ENCODE measurements around the gene MTG2.

The MTG2 gene, protein sequence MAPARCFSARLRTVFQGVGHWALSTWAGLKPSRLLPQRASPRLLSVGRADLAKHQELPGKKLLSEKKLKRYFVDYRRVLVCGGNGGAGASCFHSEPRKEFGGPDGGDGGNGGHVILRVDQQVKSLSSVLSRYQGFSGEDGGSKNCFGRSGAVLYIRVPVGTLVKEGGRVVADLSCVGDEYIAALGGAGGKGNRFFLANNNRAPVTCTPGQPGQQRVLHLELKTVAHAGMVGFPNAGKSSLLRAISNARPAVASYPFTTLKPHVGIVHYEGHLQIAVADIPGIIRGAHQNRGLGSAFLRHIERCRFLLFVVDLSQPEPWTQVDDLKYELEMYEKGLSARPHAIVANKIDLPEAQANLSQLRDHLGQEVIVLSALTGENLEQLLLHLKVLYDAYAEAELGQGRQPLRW

DNA sequence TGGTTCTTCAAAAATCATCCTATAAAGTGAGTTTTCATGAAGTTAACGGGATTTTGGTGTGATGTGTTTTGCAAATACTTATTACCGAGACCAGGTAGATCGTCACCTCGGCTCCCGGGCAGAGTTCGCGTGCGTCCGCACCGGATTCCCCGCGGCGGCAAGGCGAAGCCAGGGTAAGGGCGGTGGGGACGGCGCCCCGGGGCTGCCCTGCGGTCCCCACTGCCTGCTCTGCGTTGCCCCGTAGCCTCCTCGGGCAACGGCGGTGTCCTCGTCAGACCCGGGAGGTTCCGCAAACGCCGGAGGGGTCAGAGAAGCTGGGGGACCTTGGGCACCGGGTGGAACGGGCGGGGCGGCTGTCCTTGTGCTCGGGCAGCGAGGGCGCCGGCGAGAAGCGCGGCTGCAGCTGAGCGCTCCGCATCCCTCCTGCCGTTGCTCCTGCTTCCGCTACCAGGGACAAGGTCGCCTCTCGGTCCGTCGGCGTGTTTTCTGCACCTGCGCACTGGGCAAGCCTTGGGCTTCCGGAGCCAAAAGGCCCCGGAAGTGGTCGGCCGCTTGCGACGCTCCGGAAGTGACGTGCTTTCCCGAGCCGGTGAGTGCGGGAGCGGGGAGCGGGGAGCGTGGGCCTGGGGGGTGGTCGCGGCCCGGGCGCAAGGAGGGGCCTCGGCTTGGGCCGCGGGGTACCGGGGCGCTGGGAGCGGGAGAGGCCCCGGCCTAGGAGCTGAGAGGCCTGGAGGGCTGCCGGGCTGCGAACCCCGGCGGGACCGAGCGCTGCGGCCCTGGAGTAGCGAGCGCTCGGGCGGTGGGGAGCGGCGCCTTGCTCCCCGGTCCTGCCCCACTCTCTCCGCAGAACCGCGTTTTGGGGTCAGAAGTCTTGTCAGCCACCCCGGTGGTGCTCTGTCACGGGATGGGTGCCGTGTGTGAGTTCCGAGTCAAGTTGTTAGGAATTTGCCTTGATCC lies at the start of gene MTG2:
TSS of gene MTG2 (plus strand) at position 560 of the 957 bp plus-strand sequence. CDS start 10,393 bp downstream, outside the sequence.
- DNase-seq = peak; percentile 91

DNA sequence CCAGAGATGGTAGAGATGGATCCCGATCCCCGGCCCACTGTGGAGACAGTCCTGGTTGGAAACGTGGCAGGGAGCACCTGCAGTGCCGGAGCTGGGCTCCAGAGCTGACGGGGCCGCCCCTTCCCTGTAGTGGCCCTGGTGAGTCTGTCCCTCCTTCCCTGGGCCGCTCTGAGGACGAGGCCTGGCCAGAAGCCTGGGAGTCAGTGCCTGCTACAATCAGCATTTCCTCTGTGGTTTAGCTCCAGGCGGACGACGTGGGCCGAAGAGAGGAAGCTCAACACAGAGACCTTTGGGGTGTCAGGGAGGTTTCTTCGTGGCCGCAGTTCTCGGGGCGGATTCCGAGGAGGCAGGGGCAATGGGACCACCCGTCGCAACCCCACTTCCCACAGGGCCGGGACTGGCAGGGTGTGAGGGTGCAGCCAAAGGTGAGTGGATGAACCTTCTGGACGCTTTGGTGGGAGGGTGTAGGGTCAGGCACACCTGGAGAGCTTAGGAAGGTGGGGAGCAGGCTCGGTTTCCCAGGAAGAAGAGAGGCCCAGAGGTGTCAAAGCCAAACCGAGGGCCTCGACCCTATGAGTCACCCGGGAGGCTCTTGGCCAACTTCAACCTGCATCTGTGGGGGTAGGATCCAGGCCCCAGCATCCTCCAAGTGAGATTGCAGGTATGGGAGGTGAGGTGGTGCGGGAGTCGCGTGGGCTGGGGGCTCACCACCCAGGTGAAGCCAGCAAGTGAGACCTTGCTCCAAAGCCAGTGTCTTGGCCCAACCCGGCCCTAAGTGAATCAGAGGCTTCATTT lies 49.6 kb upstream of the MTG2 start:
- DNase-seq = no peak

DNA sequence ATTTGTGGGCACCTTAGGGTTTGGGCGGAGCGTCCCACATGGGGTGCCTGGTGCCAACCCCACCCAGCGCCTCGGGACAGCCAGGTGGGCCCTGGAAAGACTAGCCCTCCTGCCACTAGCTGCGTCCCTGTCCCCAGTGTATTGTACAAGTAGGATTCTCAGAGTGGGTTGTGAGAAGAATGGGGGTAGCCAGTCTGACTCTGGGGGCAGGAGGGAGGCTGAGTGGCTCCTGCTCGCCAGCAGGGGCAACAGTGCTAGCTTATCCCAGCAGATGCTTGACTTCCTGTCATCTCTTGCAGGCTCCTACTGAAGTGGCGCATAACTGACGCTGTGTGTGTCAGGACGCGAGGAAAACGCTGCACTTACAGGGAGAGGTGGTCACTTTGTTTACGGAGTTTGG lies 49.0 kb upstream of the MTG2 start:
- no peak for DNase-seq

DNA sequence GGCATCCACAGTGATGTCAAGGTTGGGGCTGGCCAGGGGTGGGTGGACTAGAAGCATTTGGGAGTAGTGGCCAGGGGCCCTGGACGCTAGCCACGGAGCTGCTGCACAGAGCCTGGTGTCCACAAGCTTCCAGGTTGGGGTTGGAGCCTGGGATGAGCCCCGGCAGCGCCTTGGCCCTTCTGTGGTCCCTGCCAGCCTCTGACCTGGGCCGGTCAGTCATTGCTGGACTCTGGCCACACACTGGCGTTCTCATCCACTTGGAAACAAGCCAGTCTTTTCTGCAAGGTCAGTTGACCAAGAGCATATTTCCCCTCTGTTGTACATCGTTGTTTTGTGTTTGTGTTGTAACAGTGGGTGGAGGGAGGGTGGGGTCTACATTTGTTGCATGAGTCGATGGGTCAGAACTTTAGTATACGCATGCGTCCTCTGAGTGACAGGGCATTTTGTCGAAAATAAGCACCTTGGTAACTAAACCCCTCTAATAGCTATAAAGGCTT lies 48.0 kb upstream of the MTG2 start:
- DNase-seq = no peak

DNA sequence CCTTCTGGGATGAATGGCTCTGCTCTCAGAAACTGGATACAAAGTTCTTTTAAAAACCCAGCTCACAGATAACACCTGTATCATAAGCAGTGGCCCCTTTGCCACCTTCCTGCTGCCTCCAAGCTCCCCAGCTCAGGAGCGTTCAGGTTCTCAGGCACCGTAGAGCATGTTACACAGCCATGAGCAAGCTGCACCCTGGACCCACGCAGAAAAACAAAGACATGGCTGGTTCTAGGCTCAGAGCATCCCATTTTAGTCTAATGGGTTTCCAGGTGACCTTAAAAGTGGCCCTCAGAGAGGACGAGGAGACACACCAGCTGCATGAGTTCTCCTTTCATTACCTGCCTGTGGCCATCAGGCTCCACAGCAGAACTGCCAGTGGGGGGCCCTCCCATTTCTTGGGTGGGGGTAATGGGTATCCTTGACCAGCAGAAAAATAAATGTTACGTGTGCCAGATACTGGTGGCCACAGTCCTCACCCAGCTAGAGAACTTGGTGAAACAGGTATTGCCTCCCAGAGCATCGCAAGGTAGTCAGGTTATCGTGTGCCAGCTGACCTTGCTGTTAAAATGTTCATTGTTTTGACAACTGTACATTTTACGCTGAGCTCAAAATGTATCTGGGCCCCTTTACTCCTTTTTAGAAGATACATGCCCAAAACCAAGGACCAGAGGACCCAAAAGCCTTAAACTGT lies 47.1 kb upstream of the MTG2 start:
- no peak for DNase-seq

DNA sequence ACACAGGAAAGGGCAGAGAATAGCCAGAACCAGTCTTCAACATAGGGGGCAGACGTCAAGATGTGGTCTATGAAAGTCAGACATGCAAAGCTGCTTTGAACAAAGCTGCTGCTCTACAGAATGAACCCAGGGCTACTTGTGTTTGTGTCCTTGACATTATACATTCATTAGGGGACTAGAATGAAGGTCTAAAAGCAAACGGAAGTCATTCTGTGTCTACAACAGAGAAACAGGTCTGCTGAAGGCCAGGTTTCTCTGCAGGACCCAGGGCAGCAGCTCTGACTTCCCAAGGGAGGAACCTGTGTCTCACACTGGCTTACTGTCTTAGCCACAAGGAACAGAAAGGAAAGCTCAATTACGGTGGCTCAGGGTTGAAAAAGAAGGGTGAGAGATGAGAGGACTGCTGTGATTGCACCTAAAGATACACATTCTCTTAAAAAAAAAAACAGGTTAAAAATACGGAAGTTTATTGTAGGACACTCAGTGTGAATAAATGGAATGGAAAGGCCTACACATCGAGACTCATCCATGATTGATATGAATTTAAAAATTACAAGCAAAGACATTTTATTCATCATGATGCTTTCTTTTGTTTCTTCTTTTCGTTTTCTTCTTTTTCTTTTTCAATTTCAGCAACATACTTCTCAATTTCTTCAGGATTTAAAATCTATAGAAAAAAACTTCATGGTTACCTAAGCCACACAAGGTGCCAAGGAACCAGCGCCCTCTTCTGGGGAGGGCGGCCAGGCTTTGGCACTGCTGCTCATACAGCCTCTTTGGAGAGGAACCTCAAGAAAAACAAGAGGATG lies 46.3 kb upstream of the MTG2 start:
- DNase-seq = no peak

DNA sequence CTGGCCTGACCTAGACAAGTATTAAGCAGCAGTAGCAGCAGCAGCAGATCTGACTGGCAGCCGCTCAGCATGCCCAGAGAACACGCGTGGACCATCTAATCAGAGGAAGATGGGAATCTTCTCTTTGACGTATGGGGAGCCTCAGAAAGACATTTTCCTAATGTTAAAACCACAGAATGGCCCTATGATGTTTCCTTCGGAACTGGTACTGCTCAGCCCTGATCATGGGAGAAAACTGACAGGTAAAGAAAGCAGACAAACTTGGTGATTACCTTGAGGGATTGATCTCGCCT lies 45.8 kb upstream of the MTG2 start:
- DNase-seq = no peak

DNA sequence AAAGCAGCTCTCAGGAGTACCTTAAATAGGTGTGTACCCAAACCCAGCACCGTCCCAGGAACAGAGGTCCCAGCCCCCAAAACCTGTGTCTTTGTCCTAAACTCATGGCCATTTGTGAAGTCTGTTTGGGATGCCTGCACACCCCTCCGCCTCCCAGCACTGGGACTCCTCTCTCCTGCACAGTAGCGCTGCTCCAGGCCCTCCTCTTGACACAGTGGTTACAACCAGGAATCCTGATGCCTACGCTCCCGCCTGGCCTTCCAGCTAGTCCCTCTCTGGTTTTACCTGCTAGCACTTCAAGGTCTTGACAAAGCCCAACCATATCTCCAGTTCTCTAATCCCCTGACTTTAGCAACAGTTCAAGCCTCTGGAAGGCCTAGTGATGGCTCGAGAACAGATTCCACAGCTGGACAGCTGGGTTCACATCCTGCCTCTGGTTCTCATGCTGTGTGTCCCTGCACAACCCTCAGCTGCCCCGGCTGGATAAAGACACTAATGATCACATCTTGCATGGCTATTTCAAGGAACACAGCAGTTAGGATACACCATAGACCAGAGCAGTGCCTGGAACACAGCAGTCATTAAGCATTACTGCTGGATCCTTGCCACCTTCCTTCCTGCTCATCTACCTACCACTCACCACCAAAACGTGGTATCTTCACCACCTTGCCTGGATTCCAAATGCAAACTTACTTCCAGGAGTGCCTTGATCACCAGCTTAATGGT lies 45.2 kb upstream of the MTG2 start:
- no peak for DNase-seq

DNA sequence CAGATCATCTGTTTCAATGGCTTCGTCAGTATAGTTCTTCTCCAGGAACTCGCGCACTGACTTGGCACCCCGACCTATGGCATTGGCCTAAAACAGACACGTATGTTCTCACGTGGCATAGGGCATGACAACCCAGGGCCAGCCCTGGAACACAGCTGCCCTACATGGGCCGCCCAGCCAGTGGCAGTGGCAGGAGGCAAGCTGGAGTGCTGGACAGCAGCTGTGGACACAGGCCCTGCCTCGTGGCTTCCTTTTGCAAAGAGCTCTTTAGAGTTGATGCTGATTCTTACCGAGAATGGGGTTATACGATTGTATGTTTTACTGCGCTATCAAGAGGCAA lies 44.7 kb upstream of the MTG2 start:
- DNase-seq = no peak

DNA sequence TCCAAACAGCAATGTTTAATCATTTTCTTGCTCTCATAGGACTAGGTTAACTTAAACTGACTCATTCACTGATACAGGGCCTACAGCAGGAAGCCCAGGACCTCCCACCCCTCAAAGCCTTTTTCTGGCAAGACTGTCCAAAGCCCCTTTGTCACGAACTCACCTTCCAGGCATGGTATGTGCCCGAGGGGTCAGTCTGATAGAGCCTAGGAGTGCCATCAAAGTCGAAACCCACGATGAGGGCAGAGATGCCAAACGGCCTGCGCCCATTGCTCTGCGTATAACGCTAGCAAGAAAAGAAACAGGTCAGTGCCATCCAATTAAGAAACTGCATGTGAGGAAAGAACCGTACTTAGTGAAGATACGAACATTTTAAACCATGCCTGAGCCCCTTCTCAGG lies 43.9 kb upstream of the MTG2 start:
- no peak for DNase-seq

DNA sequence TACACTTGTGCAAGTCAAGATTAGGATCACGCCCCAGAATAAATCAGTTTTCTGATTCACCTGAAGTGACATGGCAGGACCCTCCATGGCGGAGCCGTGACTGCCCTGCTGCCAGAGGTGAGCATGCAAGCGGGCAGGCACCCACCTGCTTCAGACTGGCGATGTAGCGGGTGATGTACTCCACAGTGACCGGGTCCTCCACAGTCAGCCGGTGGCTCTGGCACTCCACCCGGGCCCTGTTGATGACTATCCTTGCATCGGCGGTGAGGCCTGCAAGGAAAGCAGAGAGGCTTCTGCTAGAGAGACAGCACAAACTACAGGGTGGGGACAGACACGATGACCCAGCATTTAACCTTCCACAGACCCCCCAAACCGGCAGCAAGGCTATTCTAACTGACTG lies 43.2 kb upstream of the MTG2 start:
- DNase-seq = no peak

DNA sequence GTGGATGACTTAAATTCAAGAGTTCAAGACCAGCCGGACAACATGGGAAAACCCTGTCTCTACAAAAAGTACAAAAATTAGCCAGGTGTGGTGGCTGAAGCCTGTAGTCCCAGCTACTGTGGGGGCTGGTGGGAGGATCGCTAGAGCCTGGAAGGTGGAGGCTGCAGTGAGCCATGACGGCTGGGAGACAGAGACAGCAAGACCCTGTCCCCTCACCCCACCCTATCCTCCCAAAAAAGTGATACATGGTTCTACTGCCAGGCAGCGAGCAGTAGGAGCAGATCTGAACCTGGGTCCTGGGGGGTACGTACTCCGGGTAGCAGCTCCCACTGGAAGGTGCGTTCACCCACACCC lies 41.8 kb upstream of the MTG2 start:
- no peak for DNase-seq

DNA sequence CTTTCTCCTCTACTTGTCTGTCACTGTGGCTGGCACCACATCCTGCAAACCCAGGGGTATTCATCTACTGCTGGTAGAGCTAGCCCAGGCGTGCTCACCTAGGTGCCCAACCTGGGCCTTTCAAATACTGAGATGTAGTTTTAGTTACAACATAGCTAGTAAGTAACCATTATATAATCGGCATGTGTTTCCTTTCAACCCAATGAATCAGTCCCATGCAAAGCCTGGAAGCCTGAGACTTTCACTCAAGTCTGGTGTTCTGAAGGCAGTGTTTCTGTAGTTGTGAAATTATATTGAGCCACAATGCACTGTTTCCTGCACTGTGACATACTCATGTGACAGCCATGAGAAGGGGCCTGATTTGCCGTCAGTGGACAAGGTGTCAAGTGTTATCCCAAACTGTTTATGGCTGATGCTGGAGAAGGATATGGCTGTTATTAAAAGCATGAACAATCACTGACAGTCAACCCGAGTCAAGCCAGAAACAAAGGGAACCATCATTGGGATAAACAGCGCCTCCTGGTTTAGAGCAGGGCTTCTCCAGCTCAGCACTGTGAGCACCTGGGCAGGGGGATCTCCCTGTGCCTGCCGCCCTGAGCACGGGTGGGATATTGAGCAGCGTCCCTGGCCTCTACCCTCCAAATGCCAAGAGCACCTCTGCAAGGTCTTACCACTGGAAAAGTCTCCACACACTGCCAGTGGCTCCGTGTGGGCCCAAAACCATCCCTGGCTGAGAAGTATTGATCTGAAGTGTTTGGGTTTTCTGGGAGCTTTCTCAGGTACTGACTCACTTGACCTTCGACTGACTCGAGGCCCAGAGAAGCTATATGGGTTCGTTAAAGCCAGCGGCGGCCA lies 41.2 kb upstream of the MTG2 start:
- DNase-seq = no peak

DNA sequence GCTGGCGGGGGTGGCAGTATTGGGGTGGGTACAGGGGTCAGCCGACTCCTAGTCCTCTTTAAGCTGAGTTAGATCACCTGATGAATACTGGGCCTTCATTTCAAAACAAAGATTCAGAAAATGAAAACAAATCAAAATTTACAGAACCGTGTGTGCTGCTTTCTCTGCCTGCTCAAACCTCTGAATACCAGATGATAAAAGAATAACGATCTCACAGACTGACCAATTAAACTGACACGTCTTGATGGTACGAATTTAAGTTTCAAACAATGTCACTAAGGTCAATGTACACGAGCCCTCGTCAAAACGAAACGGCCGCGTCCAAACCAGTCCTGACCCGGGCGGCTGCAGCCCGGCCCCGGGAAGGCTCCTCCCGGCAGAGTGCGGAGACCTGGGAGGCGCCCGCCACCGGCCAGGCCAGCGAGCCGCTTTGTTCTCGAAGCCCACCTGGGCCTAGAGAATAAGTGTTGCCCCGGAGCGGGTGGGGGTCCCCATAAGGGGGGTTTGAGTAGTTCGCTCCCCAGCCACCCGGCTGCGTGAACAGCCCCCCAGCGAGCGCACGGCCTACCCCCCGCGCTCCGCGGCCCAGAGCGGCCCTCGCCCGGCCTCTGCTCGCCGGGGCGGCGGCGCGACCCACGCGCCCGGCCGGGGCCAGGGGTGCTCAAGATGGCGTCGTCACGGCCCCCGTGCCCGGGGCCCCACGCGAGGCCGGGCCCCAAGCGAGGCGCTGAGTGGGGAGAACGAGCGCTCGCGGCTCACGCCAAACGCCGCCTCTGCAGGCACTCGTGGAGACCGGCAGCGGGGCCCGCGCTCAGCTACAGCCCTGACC lies 40.4 kb upstream of the MTG2 start:
- DNase-seq = no peak

DNA sequence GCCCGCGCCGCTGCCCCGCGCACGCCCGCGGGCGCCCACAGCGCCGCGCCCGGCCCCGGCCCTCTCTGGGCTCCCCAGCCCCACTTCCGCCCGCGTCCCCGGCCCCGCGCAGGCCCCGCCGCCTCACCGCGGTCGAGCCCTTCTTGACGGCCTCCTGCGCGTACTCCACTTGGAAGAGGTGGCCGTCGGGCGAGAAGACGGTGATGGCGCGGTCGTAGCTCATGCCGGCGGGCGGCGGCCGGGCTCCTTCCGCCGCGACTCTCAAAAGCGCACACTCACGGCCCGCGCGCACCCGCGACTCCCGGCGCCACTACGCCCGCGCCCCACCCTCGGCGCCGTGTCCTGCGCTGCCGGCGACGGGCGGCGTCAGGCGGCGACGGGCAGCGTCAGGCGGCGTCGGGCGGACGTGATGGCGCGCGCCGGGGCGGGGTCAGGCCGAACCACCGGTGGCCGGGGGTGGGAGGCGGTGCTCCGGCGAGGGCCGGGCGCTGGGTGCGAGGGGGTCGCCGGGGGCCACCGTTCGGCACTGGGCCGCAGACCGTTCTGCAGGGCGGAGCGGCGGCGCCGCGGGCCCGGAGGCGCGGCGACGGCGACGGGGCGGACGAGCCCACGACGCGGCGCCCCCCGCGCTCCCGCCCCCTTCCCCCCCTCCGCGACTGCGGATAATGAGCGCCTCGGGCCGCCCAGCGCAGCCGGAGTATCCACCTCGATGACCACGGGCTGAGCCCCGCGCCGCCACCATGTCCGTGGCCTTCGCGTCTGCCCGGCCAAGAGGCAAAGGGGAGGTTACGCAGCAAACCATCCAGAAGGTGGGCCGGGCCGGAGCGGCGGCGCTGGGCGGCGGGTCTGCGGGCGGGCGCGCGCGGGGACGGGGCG lies 39.5 kb upstream of the MTG2 start, which contains the start of the genes PSMA7 and SS18L1:
TSS of gene PSMA7 (minus strand) at position 314 of the 876 bp plus-strand sequence. CDS start at position 223, 91 bp downstream.
TSS of gene SS18L1 (plus strand) at position 689 of the 876 bp plus-strand sequence. CDS start at position 741, 52 bp downstream.
- peak; percentile 88 for DNase-seq

DNA sequence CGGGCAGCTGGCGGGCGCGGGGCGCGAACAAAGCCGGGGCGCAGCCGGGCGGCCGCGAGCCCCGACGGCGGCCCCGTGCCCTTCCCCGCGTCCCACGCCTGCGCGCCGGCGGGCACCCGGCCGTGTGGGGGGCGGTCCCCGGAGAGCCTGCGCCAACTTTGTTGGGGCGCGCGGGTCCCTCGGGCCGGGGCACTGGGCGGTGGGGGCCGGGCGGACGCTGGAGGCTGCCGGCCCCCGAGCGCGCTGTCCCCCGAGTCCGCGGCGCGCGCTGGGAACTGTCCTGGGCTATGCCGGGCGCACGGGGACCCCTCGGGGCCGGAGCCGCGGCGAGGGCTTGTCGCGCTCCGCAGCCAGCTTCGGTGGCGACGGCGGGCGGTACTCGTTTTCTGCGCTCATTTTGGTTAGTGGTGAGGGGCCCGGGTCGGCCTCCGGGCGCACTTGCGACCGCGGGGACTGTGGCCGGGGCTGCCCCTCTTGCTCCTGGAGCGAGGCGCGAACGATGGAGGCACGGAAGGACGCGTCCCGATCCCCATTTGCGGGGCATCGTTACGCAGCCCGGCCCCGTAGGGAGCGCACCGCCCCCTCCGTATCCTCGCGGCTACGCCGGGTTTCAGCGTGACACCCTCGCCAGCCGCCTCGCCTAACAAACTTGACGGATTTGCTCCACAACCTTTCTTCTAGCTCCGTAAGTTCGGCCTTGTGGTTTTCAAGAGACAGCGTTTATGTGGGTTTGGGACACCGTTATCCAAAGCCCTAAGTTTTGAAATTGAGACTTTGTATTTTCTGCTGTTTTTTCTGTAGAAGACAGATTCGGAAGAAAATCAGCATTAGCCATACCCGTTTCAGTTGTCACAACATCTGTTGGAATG lies 38.6 kb upstream of the MTG2 start:
- no peak for DNase-seq

DNA sequence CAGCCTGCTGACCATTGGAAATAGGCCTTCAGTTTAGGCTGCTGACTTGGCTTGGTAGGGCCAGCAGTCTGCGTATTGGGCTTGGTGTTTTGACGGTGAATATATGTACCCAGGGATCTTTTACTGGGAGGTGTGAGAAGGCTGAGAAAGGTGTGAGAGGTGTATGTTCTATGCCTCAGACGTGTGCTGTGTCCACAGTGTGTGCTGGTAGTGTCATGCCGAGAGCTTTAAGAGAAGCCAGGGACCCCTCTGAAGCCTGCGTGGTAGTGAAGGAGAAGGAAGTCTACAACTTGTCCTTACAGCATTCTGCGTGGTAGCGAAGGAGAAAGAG lies 37.2 kb upstream of the MTG2 start:
- no peak for DNase-seq

All from NCI-H2107 (cell line).